GM18517 (cell line): ENCODE measurements around the gene MAPKAPK3.

Experiments
- ATAC-seq: cut with Tn5 transposase; IDR thresholded peaks from one replicate; pipeline ENCODE4 v1.9.1; 2021; ENCODE audit warnings: mild to moderate bottlenecking, moderate library complexity; ENCODE audit not compliant: unreplicated experiment

MAPKAPK3 gene

DNA sequence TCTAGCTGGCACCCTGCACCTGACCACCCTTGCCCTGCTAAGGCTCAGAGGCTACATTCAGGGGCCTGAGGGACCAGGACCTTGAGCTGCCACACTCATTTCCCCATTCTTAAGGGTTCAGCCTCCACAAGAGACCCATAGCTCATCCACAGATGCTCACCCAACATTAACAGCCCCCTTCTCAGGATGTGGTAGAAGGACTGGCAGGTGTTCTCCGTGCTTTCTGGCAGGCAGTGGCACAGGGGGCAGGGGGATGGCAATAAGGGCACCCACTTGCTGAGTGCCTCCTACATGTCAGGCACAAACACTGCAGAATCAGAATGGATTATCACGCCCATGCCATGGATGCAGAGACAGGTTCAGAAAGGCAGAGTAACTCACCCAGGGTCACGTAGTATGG lies 9.4 kb downstream of the MAPKAPK3 start:
- ATAC-seq: no peak

DNA sequence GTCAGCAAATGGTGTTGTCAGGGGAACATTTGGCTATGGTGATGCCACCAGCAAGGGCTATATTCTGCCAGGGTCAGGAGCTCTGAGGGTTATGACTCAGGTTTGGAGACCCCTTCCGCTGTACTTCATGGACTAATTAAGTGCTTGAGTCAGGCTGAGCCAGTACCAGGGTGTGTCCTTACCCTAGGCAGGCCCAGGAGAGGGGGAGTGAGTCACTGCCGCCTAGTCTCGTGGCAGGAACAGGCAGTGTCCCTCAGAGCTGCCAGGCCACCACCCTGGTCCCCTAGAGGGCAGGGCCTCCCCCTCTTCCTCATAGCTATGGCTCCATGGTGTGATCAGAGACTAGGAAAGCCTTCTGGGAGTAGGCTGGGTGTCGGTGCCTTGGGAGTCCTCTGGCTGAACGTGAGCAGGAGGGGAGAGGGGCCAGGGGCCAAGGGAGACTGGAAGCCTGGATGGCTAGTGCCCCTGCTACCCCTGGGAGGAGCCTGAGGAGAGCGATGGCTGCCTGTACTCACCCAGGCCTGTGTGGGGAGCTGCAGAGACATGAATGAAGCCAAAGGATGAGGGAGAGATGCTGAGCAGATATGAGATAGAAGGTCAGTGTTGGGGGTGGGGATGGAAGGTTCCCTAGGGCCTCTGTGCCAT lies 10.6 kb downstream of the MAPKAPK3 start:
- ATAC-seq: no peak

- ATAC-seq: no peak
Observed at GRCh38 chr3:50628601-50629000, 11.7 kb downstream of the MAPKAPK3 start.

DNA sequence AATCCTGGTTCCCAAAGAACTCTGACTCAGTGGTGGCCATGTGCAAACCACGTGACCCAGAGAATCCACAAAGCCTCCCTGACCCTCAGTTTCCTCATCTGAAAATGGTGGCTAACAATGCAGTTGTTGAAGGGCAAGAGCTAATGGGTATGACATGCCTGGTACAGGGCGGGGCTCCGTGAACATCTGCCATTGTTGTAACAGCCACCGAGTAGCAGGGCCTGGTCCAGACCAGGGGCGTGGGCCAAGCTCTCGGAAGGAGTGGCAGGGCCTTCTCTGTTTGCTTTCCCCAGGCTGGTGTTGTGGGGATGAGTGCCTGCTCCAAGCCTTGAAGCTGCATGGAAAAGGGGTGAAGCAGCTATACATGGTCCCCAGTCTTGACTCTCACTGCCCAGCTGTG lies 13.4 kb downstream of the MAPKAPK3 start:
- ATAC-seq: no peak

DNA sequence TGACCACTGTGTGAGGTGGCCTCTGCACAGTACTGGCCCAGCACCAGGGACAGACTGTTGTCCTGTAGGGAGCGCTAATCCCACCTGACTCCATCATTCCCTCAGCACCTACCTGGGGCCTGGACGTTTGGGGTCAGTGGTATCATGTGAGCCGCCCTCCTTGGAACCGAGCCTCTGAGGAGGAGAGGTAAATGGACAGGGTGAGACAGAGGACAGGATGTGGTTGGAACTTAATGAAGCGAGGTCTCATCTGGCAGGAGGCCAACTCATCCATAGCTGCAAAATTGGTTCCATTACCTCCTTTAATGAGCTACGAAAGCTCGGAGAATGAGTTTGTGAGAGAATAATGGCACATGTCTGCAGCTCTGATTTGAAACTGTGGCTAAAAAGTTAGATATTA lies 13.9 kb downstream of the MAPKAPK3 start:
- no peak for ATAC-seq

DNA sequence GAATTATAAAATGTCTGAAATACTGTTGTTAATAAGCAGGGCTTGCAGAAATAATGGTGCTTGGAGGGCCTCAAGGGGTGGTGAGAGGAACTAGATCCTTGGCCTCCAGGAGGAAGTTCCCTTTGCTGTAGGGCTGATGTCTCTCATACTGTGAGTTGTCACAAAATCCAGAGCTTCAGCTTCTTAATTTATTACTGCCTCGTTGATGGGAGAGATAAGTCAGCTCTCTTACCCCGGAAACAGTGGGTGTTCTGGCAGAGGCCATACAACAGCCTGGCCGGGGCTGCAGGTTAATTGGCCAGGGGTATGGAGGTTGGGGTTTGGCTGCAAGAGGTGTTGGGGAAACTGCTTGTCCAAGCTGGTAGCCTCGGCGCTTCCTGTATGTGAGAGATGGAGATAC lies 15.5 kb downstream of the MAPKAPK3 start:
- no peak for ATAC-seq

- no peak for ATAC-seq
Observed at GRCh38 chr3:50633230-50633790, 16.4 kb downstream of the MAPKAPK3 start.

DNA sequence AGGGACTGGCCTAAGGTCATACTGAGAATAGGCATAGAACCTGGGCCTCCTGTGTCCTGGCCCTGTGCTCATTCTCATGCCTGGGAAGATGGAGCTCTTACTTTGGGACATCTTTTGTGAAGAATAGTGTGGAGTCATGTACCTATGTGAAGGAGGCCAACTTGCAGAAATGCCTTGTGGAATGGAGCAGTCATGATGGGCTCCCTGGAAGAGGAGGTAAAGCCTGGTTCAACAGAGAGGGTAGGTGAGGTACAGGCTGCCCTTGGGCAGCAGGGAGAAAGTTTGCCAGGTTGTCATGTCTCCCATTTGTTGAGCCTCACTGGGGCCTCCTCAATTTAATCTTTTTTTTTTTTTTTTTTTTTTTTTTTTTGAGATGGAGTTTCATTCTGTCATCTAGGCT lies 18.1 kb downstream of the MAPKAPK3 start:
- no peak for ATAC-seq

GRCh38 chr3:50637011-50637410 lies 20.1 kb downstream of the MAPKAPK3 start:
- ATAC-seq: no peak

GRCh38 chr3:50637945-50638344 lies 21.0 kb downstream of the MAPKAPK3 start:
- ATAC-seq: no peak

DNA sequence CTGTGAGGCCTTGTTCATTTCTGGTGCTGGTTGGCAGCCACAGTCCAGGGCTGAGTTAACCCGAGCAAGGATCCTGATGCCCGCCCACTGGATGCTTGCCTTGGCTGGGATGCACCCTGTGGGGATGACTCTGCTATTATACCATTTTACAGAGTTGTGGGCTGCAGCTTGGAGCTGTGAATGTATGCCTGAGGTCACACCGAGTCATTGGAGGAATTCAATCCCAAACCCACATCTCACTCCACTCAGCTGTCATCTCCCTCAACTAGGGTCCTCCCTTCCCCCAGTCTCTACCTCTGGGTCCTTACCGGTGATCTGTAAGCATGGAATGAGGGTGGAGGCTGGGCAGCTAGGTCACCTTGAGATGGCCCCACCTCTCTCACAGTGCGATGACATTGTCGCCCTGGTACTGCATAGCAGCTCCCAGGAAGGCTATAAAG lies 22.1 kb downstream of the MAPKAPK3 start:
- ATAC-seq: no peak

- ATAC-seq: no peak
Observed at GRCh38 chr3:50642382-50642781, 25.4 kb downstream of the MAPKAPK3 start.

DNA sequence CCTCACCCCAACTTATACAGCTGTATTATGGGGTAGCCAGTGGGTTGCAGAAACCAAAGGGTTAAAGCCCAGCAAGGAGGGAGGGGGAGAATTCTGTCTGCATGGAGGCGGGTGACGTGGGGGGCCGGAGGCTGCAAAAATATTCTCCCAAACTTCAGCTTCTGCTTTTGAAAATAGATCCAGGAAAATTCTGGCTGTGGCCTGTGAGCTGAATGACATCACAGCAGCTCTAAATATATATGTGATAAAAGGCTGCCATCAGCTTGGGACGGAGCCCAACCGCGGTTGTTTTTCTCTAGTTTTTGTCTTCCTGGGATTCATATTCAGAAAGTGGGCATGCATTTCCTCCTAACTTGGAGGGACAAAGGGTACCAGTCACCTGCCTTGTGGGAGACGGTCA lies 27.6 kb downstream of the MAPKAPK3 start:
- no peak for ATAC-seq

GRCh38 chr3:50645378-50645777 lies 28.4 kb downstream of the MAPKAPK3 start:
- ATAC-seq: no peak

DNA sequence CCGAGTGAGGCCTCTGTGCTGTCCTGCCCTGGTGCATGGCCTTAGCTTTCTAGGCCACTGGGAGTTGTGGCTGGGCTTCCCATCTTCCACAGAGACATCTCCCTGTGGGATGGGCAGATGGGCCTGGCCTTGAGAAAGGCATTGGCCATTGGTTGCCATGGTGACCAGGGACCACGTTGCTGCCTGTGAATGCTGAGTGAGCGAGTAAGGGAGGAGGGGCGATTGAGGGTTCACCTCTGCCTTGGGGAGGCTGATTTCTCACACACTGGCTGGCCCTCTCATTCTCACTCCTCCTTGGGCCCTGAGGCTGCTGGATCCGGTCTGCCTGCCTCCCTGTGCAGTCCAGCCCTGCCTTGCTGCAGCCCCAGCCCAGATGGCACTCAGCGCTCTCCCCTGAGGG lies 31.4 kb downstream of the MAPKAPK3 start:
- no peak for ATAC-seq

DNA sequence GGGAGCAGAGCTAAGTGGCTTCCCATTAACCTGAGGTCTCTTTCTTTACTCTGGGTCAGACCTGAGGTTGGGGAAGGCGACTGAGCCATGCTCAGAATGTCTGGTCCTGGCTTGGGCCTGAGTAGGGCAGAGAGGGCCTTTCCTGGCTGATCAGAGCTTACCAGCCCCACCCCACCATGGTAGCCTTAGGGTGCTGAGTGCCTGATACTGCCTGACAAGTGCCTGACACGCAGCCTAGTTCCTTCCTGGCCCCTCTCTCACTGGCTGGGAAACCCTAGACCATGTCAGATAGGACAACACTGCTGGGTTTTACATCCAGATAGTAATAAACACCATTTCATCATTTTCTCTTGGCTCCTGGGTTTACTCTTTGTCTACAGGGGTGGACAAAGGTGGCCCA lies 32.0 kb downstream of the MAPKAPK3 start:
- no peak for ATAC-seq

DNA sequence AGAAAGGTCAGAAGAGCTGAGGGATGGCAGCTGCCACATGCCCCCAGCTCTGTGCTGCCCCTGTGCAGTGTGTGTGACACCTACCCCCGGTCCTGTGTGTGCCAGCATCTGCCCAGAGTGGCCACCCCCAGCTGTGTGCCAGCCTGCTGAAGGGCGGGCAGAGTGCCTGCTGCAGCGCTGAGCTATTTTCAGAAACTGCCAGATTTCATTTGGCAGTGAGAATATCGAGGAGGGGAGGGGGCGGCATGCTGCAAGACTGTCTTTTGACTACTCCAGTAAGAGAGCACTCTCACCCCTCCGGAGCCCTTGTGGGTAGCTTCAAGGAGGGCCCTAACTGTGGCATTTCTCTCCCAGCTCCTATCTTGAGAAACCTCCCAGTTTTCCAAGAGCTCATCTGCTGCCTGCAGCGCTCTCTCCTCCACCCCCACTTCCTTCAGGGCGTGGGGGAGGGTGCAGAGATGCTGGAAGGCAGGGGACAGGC lies 32.5 kb downstream of the MAPKAPK3 start:
- ATAC-seq: no peak

DNA sequence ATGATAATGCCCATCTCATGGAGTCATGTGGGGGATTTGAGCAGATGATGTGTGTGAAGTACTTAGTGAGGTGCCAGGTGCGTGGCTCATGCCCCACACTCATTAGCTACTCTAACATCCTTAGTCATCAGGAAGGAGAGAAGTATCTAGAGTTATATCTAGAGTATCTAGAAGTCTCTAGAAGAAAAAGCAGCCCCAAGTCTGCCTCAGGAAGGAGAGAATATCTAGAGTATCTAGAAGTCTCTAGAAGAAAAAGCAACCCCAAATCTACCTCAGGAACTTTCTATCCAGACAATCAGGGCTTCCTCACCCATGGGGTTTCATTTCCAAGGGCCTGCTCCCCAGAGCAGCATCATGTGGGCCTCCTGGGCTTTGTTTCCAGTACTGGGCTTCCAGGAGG lies 33.1 kb downstream of the MAPKAPK3 start:
- ATAC-seq: no peak

GRCh38 chr3:50651445-50651844 lies 34.5 kb downstream of the MAPKAPK3 start:
- ATAC-seq: no peak

DNA sequence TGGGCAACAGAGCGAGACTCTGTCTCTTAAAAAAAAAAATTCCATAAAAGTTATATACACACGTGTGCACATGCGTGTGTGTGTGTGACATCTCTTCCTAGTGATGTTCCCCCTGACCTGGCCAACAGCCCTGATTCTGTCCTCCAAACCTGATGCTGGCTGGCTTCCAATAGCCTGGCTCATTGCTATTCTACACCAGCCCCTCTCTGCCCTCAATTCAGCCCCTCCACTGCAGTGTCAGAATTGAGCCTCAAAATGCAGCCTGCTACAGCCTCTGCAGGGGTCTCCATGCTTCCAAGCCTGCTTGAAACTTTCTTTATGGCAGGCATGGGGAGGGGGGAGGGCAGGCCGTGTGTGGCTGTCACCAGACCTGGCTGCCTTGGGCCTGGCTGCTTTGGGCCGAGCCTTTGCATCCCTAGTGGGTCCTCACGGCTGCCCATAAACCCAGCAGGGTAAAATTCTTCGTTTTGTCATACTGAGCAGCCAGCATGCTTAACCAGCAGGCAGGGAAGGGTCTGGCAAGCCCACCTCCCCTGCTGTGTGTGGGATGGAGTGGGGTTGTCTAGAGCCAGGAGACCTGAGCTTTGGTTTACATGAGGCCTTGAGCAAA lies 35.1 kb downstream of the MAPKAPK3 start:
- ATAC-seq: no peak

DNA sequence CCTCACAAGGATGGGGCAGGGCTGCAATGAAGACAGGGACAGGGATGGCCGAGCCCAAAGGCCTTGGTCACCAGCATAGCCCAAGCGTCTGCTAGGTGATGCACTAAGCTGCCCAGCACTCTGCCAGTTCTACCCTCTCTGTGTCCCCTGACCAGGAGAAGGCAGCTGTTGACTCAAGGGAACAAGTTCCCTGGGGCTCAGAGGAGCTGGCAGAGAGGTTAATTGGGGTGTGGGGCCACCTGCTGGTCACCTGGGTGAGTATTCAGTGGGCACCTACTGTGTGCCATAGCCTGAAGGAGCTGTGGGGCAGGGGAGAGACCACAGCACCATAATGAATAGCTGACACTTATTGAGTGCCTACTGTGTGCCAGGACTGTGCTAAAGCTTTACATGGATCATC lies 35.8 kb downstream of the MAPKAPK3 start:
- no peak for ATAC-seq

DNA sequence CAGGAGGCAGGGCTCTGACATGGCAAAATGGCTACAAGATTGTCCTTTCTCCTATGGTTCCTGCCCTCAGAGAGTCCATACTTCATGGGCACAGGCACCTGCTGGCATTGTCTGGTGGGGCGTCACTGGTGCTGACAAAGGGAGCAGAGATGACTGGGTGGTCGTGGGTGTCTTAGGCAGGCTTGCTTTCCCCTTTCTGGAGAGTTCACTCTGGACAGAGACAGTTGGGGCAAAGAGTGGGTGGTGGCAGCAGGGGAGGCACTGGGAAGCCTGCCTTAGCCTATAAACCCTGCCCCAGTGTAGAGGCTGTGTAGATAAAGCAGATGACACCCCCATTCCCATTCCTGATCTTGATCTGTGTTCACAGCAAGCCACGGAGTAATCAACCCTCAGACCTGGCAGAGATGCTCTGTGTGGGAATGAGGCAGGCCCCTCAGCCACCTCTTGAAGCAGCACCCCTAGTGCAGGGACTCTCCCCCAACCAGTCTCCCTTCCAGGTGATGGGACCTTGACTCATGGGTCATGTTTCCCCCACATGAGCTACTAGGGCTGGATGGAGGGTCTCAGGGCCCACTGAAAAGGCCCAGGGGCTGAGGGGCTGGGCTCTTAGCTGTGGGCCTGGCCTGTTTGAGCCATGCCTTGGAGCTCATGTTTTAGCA lies 37.1 kb downstream of the MAPKAPK3 start:
- no peak for ATAC-seq
